Fibroblast of lung (primary cell): Measurements from ENCODE around the gene ALKBH6. TPM values are rescaled to one million over a fixed set of nuclear protein-coding genes. Genes with fewer than 3 reads are reported as not detected.

Source experiments
- DNase-seq, 2 donors: peaks; one replicate each; pipeline versions ENCODE4 v3.0.0 to v3.0.0-alpha.2; 2010; ENCODE audit warnings: low read depth in 2 of 2
- H2AFZ ChIP-seq: 2 replicates; pipeline ENCODE4 v1.5.1; 2012; ENCODE audit warnings: low read length, control low read depth, inconsistent platforms
- H3K27ac ChIP-seq: 2 replicates; pipeline ENCODE4 v1.5.1; 2011; ENCODE audit warnings: low read length, control low read depth; ENCODE audit not compliant: insufficient read depth
- H3K27me3 ChIP-seq: 2 replicates; pipeline ENCODE4 v1.5.1; 2011; ENCODE audit warnings: mild to moderate bottlenecking, low read length; ENCODE audit not compliant: control insufficient read depth, insufficient read depth
- H3K36me3 ChIP-seq: 2 replicates; pipeline ENCODE4 v1.5.1; 2011; ENCODE audit warnings: low read length; ENCODE audit not compliant: control insufficient read depth, insufficient read depth
- H3K4me1 ChIP-seq: 2 replicates; pipeline ENCODE4 v1.5.1; 2011; ENCODE audit warnings: low read length; ENCODE audit not compliant: control insufficient read depth, insufficient read depth; ENCODE audit errors: extremely low read depth
- H3K4me2 ChIP-seq: 2 replicates; pipeline ENCODE4 v1.5.1; 2011; ENCODE audit warnings: low read length, control low read depth; ENCODE audit not compliant: insufficient read depth; ENCODE audit errors: extremely low read depth
- H3K4me3 ChIP-seq, 4 experiments: fragments of 200-600 bp in 1 of 4; sonication (generic) in 1 of 4; replicated peaks in 1 of 4; 2 replicates each; pipeline ENCODE4 v1.5.1; 2011 to 2016; ENCODE audit warnings: low read length in 4 of 4, low read depth in 3 of 4, mild to moderate bottlenecking in 3 of 4, control low read depth in 2 of 4, inconsistent platforms in 1 of 4, mixed read lengths in 1 of 4; ENCODE audit not compliant: insufficient read depth in 1 of 4; ENCODE audit errors: control extremely low read depth in 1 of 4
- H3K79me2 ChIP-seq: 2 replicates; pipeline ENCODE4 v1.5.1; 2012; ENCODE audit warnings: mild to moderate bottlenecking, low read length, inconsistent platforms; ENCODE audit not compliant: control insufficient read depth, insufficient read depth
- H3K9ac ChIP-seq: 2 replicates; pipeline ENCODE4 v1.5.1; 2011; ENCODE audit warnings: mild to moderate bottlenecking, low read length, control low read depth; ENCODE audit not compliant: insufficient read depth
- H3K9me3 ChIP-seq: 2 replicates; pipeline ENCODE4 v1.5.1; 2012; ENCODE audit warnings: low read depth, low read length; ENCODE audit not compliant: control insufficient read depth, insufficient read depth
- H4K20me1 ChIP-seq: 2 replicates; pipeline ENCODE4 v1.5.1; 2011; ENCODE audit warnings: low read length; ENCODE audit not compliant: control insufficient read depth, insufficient read depth; ENCODE audit errors: extremely low read depth
- EZH2 ChIP-seq: IDR thresholded peaks from 2 replicates; pipeline ENCODE4 v1.5.1; 2012; ENCODE audit warnings: low read length, control low read depth, mild to moderate bottlenecking; ENCODE audit errors: missing control alignments
- polyA plus RNA-seq, 2 donors: library from polyadenylated mRNA; depleted of rRNA in 1 of 2; stranded (reverse) in 1 of 2; unstranded in 1 of 2; fragments of >200 nt; gene quantifications; 2 replicates each; pipeline ENCODE4 v1.2.1, GENCODE V29; 2011 to 2012; ENCODE audit warnings: missing spikeins in 1 of 2
- total RNA-seq: library from RNA; depleted of rRNA; stranded (reverse); fragments of >200 nt; gene quantifications from 2 replicates; pipeline ENCODE4 v1.2.1, GENCODE V29; 2014
- TF ChIP-seq, protein P1 (sequence below), 2 donors: IDR thresholded peaks in 1 of 2; conservative IDR thresholded peaks in 1 of 2; 1 replicate in 1 of 2; 2 replicates in 1 of 2; pipeline ENCODE4 v1.5.1; 2011 to 2012; ENCODE audit warnings: low read length in 2 of 2, control low read depth in 1 of 2, inconsistent platforms in 1 of 2, low read depth in 1 of 2, mild to moderate bottlenecking in 1 of 2

Gene ALKBH6
- total and polyA plus RNA-seq, 2 donors (not counting 1 experiment from before 2014, with no cell fraction given) = 19.5 to 20.1 TPM

DNA sequence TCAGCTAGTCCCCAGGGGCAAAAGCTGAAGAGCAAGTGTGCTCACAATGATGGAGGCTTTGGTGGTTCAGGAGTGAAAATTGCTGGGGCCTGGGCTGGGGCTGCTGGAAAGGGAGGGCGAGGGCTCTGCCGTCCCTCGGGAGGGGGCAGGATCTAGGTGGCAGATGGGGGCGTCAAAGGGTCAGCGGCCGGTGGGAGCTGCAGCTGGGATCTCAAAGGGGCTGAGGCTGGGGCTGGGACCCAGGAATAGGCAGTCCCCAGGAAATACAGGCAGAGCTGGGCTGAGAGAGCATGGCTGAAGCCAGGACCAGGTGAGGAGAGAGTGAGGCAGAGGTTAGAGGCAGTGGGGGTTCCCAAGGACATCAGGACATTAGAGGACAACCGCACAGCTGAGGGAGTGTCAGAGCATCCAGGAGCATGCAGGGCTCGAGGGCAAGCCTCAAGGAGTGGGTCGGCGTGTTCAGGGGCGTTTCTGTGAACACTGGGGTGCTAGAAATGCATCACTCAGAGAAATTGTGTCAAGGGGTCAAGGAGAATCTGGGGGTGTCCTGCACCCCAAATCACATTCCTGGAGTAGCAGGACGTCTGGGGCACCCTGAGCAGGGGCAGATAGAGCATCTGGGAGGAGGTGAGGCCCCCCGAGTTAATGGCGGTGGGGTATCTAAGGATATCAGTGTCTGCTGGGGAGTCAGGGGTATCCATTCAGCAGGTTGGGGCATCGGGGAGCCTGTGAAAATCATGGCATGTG is 4.2 kb downstream of the ALKBH6 start:
- no peaks in the 10 kb centered on the region for H3K9me3 ChIP-seq
- no peaks in the 10 kb centered on the region for H4K20me1 ChIP-seq
- H2AFZ ChIP-seq = peak overlapping the region; percentile 39
- no peak overlapping the region for H3K9ac ChIP-seq
- TF ChIP-seq EZH2 = no peak
- TF ChIP-seq, protein P1, sequence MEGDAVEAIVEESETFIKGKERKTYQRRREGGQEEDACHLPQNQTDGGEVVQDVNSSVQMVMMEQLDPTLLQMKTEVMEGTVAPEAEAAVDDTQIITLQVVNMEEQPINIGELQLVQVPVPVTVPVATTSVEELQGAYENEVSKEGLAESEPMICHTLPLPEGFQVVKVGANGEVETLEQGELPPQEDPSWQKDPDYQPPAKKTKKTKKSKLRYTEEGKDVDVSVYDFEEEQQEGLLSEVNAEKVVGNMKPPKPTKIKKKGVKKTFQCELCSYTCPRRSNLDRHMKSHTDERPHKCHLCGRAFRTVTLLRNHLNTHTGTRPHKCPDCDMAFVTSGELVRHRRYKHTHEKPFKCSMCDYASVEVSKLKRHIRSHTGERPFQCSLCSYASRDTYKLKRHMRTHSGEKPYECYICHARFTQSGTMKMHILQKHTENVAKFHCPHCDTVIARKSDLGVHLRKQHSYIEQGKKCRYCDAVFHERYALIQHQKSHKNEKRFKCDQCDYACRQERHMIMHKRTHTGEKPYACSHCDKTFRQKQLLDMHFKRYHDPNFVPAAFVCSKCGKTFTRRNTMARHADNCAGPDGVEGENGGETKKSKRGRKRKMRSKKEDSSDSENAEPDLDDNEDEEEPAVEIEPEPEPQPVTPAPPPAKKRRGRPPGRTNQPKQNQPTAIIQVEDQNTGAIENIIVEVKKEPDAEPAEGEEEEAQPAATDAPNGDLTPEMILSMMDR (conservative IDR thresholded peaks at IDR 0.05 in 1 of 2, IDR thresholded peaks at IDR 0.05 in 1 of 2; ENCODE audit: low read depth in 1 of 2, low read length in 2 of 2) = no peak
- H3K4me3 ChIP-seq = peak overlapping the region; percentile 15 to 51 (median 18)
- H3K79me2 ChIP-seq = peaks cover 4% of the 10 kb centered on the region
- peaks cover 11% of the 10 kb centered on the region for H3K4me1 ChIP-seq
- H3K27ac ChIP-seq = no peak overlapping the region
- H3K4me2 ChIP-seq = peak overlapping the region; percentile 59
- no peaks in the 10 kb centered on the region for H3K36me3 ChIP-seq
- no peak for DNase-seq
- no peaks in the 10 kb centered on the region for H3K27me3 ChIP-seq

DNA sequence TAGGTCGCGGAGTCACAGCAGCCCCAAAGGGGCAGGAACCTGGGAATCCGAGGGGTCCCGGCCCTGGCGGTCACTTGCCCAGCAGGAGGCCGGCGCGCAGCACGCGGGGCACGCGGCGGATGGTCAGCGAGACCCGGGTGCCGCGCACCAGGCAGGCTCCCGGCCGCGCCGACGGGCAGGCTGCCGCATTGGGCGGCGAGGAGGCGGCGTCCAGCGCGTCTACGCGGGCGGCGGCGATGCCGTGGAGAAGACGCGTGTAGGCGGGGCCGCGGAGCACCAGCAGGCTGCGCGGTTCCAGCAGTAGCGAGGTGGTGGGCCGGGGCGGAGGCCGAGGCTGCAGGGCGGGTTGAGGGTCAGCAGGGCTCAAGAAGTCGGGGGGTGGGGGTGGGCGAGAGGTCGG is 4.8 kb downstream of the ALKBH6 start:
- Histone ChIP-seq H3K4me2 (peak overlapping the region; percentile 59), H3K27me3 (no peaks in the 10 kb centered on the region), H4K20me1 (no peaks in the 10 kb centered on the region), H3K4me3 (peak overlapping the region; percentile 15 to 51 (median 29)), H3K9me3 (no peaks in the 10 kb centered on the region), H3K9ac (peak overlapping the region; percentile 46), H3K27ac (no peak overlapping the region), H3K36me3 (no peaks in the 10 kb centered on the region), H2AFZ (peak overlapping the region; percentile 41), H3K79me2 (peaks cover 4% of the 10 kb centered on the region), H3K4me1 (peaks cover 7% of the 10 kb centered on the region)
- TF ChIP-seq, protein P1 (conservative IDR thresholded peaks at IDR 0.05 in 1 of 2, IDR thresholded peaks at IDR 0.05 in 1 of 2; ENCODE audit: low read depth in 1 of 2, low read length in 2 of 2) = no peak
- no peak for TF ChIP-seq EZH2
- DNase-seq = peak; percentile 48 to 67

DNA sequence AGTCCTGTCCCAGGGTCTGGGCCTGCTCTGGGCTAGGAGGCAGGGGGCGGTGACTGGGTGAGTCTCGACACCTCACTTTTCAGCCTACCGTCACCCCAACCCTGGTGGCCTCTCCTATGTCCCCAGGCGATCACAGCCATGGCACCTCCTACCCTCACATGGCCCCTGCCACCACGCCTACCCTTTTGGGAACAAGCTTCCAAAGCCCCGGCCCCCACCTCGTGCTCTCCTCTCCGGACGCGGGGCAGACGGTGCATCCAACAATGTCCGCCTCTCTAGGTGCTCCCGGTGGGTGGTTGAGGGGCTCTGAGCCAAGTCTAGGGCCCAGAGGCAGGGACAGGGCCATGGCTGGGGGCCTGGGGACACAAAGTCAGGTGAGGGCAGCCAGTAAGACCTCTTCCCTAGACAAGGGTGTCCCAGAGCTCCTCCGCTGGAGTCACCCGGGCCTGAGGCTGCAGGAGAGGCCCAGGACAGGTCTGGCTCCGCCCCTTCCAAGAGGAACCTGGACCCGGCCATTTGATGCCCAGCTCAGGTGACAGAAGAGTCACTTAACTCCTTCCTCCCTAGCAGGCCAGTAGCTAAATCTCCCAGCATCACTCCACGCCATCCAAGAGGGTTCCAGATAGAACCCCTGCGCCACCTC is 5.6 kb downstream of the ALKBH6 start, which contains the start of gene SYNE4:
Gene SYNE4 (minus strand): TSS at position 478 of the 643 bp plus-strand sequence. CDS start 132 bp downstream, at position 346.
- Histone ChIP-seq H2AFZ (peak within 1 kb of the TSS; percentile 41), H3K27ac (no peak within 1 kb of the TSS), H3K27me3 (no peaks in the 10 kb centered on the region), H3K9me3 (no peaks in the 10 kb centered on the region), H4K20me1 (no peaks in the 10 kb centered on the region), H3K4me3 (peak within 1 kb of the TSS; percentile 15 to 51 (median 29)), H3K36me3 (no peaks in the 10 kb centered on the region), H3K4me2 (peak within 1 kb of the TSS; percentile 59), H3K9ac (peak within 1 kb of the TSS; percentile 46), H3K79me2 (peaks cover 4% of the 10 kb centered on the region), H3K4me1 (peaks cover 6% of the 10 kb centered on the region)
- no peak for TF ChIP-seq EZH2
- TF ChIP-seq, protein P1 (conservative IDR thresholded peaks at IDR 0.05 in 1 of 2, IDR thresholded peaks at IDR 0.05 in 1 of 2; ENCODE audit: low read depth in 1 of 2, low read length in 2 of 2) = no peak
- no peak for DNase-seq
